Tibial nerve (tissue), 4 donors: ENCODE data around the gene IL21R.

Experiments
- EP300 ChIP-seq, 2 donors: sonication (generic); formaldehyde crosslinking; IDR thresholded peaks; one replicate each; pipeline ENCODE4 v1.6.1; 2017; ENCODE audit warnings: antibody characterized with exemption in 2 of 2, mild to moderate bottlenecking in 1 of 2
- POLR2A ChIP-seq, 2 donors: fragments of 450-650 bp; IDR thresholded peaks; one replicate each; pipeline ENCODE4 v1.6.1; 2017; ENCODE audit warnings: antibody characterized with exemption in 2 of 2, mild to moderate bottlenecking in 2 of 2, moderate library complexity in 2 of 2
- TF ChIP-seq, protein P1 (sequence below), 5 experiments: fragments of 200-600 bp in 3 of 5; fragments of 450-650 bp in 2 of 5; sonication (generic) in 3 of 5; IDR thresholded peaks; one replicate each; pipeline ENCODE4 v1.5.1; 2016 to 2019; ENCODE audit warnings: antibody characterized with exemption in 5 of 5, mild to moderate bottlenecking in 3 of 5, moderate library complexity in 2 of 5

DNA sequence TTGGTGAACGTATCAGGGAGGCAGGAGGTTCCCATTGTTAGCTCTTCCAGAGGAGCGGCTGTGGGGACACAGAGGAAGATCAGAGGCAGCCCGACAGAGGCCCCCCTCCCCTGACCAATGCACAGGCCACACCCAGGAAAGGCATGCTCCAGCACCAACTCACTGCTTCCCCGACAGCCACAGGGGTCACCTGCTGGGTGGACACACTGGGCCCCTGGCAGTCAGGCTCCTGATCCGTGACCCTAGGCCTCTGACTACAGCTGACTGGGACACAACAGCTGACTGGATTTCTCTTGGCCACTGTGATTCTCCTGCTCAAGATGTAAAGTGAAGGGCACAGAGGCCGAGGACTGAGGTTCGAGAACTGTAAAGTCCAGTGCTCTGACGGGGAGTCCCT, 63.5 kb downstream of the IL21R start:
- TF ChIP-seq, protein P1, sequence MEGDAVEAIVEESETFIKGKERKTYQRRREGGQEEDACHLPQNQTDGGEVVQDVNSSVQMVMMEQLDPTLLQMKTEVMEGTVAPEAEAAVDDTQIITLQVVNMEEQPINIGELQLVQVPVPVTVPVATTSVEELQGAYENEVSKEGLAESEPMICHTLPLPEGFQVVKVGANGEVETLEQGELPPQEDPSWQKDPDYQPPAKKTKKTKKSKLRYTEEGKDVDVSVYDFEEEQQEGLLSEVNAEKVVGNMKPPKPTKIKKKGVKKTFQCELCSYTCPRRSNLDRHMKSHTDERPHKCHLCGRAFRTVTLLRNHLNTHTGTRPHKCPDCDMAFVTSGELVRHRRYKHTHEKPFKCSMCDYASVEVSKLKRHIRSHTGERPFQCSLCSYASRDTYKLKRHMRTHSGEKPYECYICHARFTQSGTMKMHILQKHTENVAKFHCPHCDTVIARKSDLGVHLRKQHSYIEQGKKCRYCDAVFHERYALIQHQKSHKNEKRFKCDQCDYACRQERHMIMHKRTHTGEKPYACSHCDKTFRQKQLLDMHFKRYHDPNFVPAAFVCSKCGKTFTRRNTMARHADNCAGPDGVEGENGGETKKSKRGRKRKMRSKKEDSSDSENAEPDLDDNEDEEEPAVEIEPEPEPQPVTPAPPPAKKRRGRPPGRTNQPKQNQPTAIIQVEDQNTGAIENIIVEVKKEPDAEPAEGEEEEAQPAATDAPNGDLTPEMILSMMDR (IDR thresholded peaks at IDR 0.05): no peak
- no peak for TF ChIP-seq POLR2A (IDR thresholded peaks at IDR 0.05)
- TF ChIP-seq EP300 (IDR thresholded peaks at IDR 0.05): no peak
